Spleen (tissue), 7 donors: ENCODE results near the gene FAT4.

ENCODE experiments used
- CTCF ChIP-seq, 11 experiments: fragments of 200-600 bp in 7 of 11; fragments of 450-650 bp in 4 of 11; sonication (generic) in 4 of 11; IDR thresholded peaks in 8 of 11; conservative IDR thresholded peaks in 3 of 11; 1 replicate in 7 of 11; 2 replicates in 4 of 11; pipeline versions ENCODE4 v1.4.0 to v1.8.0; 2016 to 2021; ENCODE audit warnings: antibody characterized with exemption in 11 of 11, inconsistent platforms in 4 of 11, mild to moderate bottlenecking in 1 of 11
- POLR2A ChIP-seq, 3 donors: fragments of 450-650 bp; IDR thresholded peaks; one replicate each; pipeline ENCODE4 v1.5.1; 2017; ENCODE audit warnings: antibody characterized with exemption in 3 of 3, mild to moderate bottlenecking in 1 of 3
- donor health status: DM: no; HTN: no; CAD: no; lungs with moderate emphysema.
- donor health status: DM: no; HTN: no; CAD: no.
- donor health status: DM: no; HTN: no; CAD: no.

- TF ChIP-seq CTCF (IDR thresholded peaks at IDR 0.05 in 8 of 11, conservative IDR thresholded peaks at IDR 0.05 in 3 of 11) (no peak), POLR2A (IDR thresholded peaks at IDR 0.05) (no peak)
These were observed 11.7 kb upstream of the FAT4 start for GRCh38 chr4:125303058-125303457.
